Mucosa of stomach (tissue), 1 donor: Measurements from ENCODE around the gene SHKBP1.
"Not testable (repeated sequence)": the region's sequence is repeated elsewhere in the genome, so short reads cannot be mapped to it uniquely, and the experiment has no call there.

ENCODE experiments used
- H3K27me3 ChIP-seq: one replicate; pipeline ENCODE4 v1.7.0; 2013; ENCODE audit warnings: mild to moderate bottlenecking, low read length; ENCODE audit not compliant: control insufficient read depth, insufficient read depth
- H3K36me3 ChIP-seq: one replicate; pipeline ENCODE4 v1.7.0; 2013; ENCODE audit warnings: low read length; ENCODE audit not compliant: control insufficient read depth, insufficient read depth
- H3K4me1 ChIP-seq: one replicate; pipeline ENCODE4 v1.7.0; 2013; ENCODE audit warnings: mild to moderate bottlenecking, low read length; ENCODE audit not compliant: control insufficient read depth, insufficient read depth
- H3K4me3 ChIP-seq: one replicate; pipeline ENCODE4 v1.7.0; 2013; ENCODE audit warnings: low read length
- H3K9ac ChIP-seq: one replicate; pipeline ENCODE4 v1.7.0; 2013; ENCODE audit warnings: mild to moderate bottlenecking, low read length, moderate library complexity
- H3K9me3 ChIP-seq: one replicate; pipeline ENCODE4 v1.7.0; 2013; ENCODE audit warnings: mild to moderate bottlenecking, low read length, moderate library complexity; ENCODE audit not compliant: control insufficient read depth
- donor health status: Pancreatic carcinoma.

SHKBP1 gene

GRCh38 chr19:40617961-40618360 is 41.3 kb downstream of the SHKBP1 start:
- Histone ChIP-seq H3K9ac (no peak overlapping the region), H3K27me3 (no peaks in the 10 kb centered on the region), H3K4me3 (no peak overlapping the region), H3K36me3 (peaks cover 9% of the 10 kb centered on the region), H3K9me3 (no peaks in the 10 kb centered on the region), H3K4me1 (no peaks in the 10 kb centered on the region)

GRCh38 chr19:40619333-40620160 is 42.9 kb downstream of the SHKBP1 start:
- H3K9me3 ChIP-seq = no peaks in the 10 kb centered on the region
- no peak overlapping the region for H3K4me3 ChIP-seq
- no peaks in the 10 kb centered on the region for H3K27me3 ChIP-seq
- peaks cover 9% of the 10 kb centered on the region for H3K36me3 ChIP-seq
- no peak overlapping the region for H3K9ac ChIP-seq
- peaks cover 6% of the 10 kb centered on the region for H3K4me1 ChIP-seq

- peaks cover 6% of the 10 kb centered on the region for H3K4me1 ChIP-seq
- H3K27me3 ChIP-seq = no peaks in the 10 kb centered on the region
- H3K4me3 ChIP-seq = no peak overlapping the region
- peaks cover 9% of the 10 kb centered on the region for H3K36me3 ChIP-seq
- H3K9me3 ChIP-seq = no peaks in the 10 kb centered on the region
- H3K9ac ChIP-seq = no peak overlapping the region
Measured at GRCh38 chr19:40620161-40620485, 43.5 kb downstream of the SHKBP1 start.

- Histone ChIP-seq H3K27me3 (no peaks in the 10 kb centered on the region), H3K36me3 (peaks cover 18% of the 10 kb centered on the region), H3K9ac (no peak overlapping the region), H3K4me3 (no peak overlapping the region), H3K4me1 (peaks cover 6% of the 10 kb centered on the region), H3K9me3 (no peaks in the 10 kb centered on the region)
Measured at GRCh38 chr19:40621283-40621682, 44.6 kb downstream of the SHKBP1 start.

- no peaks in the 10 kb centered on the region for H3K27me3 ChIP-seq
- no peak overlapping the region for H3K4me3 ChIP-seq
- peaks cover 21% of the 10 kb centered on the region for H3K36me3 ChIP-seq
- H3K9me3 ChIP-seq = no peaks in the 10 kb centered on the region
- H3K9ac ChIP-seq = no peak overlapping the region
- peaks cover 6% of the 10 kb centered on the region for H3K4me1 ChIP-seq
Measured at GRCh38 chr19:40621966-40622772, 45.5 kb downstream of the SHKBP1 start.

- H3K9ac ChIP-seq = no peak overlapping the region
- no peaks in the 10 kb centered on the region for H3K9me3 ChIP-seq
- peaks cover 21% of the 10 kb centered on the region for H3K36me3 ChIP-seq
Measured at GRCh38 chr19:40622773-40623075, 46.1 kb downstream of the SHKBP1 start.

GRCh38 chr19:40623403-40624251 is 47.0 kb downstream of the SHKBP1 start:
- H3K36me3 ChIP-seq = peaks cover 21% of the 10 kb centered on the region
- H3K4me3 ChIP-seq = no peak overlapping the region
- H3K27me3 ChIP-seq = no peaks in the 10 kb centered on the region
- no peak overlapping the region for H3K9ac ChIP-seq
- no peaks in the 10 kb centered on the region for H3K9me3 ChIP-seq
- peaks cover 6% of the 10 kb centered on the region for H3K4me1 ChIP-seq

More at GRCh38 chr19:40622773-40623075, 46.1 kb downstream of the SHKBP1 start:
- peaks cover 6% of the 10 kb centered on the region for H3K4me1 ChIP-seq
- H3K27me3 ChIP-seq = no peaks in the 10 kb centered on the region
- H3K4me3 ChIP-seq = no peak overlapping the region

- peaks cover 16% of the 10 kb centered on the region for H3K36me3 ChIP-seq
- not testable (repeated sequence) for H3K9ac ChIP-seq, H3K4me3 ChIP-seq, H3K4me1 ChIP-seq, H3K27me3 ChIP-seq, H3K9me3 ChIP-seq
Measured at GRCh38 chr19:40624369-40625153, 47.9 kb downstream of the SHKBP1 start.

GRCh38 chr19:40625406-40626120 is 48.9 kb downstream of the SHKBP1 start:
- no peak overlapping the region for H3K4me3 ChIP-seq
- no peaks in the 10 kb centered on the region for H3K9me3 ChIP-seq
- H3K9ac ChIP-seq = no peak overlapping the region
- H3K4me1 ChIP-seq = peaks cover 6% of the 10 kb centered on the region
- H3K36me3 ChIP-seq = peaks cover 16% of the 10 kb centered on the region
- H3K27me3 ChIP-seq = no peaks in the 10 kb centered on the region

- Histone ChIP-seq H3K4me3 (no peak overlapping the region), H3K27me3 (no peaks in the 10 kb centered on the region), H3K4me1 (peaks cover 6% of the 10 kb centered on the region), H3K9me3 (no peaks in the 10 kb centered on the region), H3K36me3 (peaks cover 12% of the 10 kb centered on the region), H3K9ac (no peak overlapping the region)
Measured at GRCh38 chr19:40626918-40627317, 50.2 kb downstream of the SHKBP1 start.
